Fibroblast of peridontal ligament (primary cell): ENCODE results near the gene ZNRD2.
A peak's percentile ranks its signal among the peaks of the same experiment; 100 is the strongest.

Experiments used
- DNase-seq: peaks from one replicate; pipeline ENCODE4 v3.0.0-alpha.2; 2010; ENCODE audit errors: extremely low read depth

ZNRD2 gene

DNA sequence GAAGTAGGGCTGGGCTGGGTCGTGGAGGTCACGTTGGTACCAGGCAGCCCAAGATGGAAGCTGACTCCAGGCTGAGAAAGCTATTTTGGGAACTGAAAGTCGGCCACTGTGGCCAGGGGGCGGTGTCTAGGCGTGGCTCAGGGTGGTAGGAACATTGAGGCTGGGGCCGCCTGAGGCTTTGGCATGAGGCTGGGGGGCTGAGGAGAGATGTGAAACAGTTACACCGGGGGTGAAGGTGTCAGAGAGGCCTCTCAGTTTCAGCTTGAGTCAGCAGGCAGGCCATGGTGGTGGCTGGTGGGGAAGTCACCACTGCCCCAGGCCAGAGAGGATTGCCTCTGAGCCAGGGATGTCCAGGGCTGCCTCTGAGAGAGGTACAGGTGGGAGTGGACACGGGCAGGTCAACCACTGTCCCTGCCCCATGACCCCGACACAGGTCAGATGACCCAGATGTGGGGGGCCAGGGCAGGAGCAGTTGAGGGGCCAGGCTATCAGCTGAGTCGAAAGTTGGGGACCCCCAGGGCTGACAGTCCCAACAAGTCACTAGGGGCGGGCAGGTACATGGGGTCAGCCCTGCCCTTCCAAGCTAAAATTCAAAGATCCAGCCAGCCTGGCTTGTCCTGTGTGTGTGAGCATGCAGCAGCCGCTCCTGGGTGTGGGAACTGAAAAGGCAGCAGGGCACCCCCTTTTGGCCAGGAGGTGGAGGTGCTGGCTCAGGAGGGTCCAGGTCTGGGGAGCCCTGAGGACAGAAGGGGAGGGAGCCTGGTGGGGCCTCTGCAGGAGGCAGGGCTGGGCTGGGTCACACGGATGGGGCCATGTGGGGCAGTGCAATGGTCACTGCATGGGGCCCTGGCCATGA is 18.1 kb downstream of the ZNRD2 start:
- DNase-seq, result no peak

DNA sequence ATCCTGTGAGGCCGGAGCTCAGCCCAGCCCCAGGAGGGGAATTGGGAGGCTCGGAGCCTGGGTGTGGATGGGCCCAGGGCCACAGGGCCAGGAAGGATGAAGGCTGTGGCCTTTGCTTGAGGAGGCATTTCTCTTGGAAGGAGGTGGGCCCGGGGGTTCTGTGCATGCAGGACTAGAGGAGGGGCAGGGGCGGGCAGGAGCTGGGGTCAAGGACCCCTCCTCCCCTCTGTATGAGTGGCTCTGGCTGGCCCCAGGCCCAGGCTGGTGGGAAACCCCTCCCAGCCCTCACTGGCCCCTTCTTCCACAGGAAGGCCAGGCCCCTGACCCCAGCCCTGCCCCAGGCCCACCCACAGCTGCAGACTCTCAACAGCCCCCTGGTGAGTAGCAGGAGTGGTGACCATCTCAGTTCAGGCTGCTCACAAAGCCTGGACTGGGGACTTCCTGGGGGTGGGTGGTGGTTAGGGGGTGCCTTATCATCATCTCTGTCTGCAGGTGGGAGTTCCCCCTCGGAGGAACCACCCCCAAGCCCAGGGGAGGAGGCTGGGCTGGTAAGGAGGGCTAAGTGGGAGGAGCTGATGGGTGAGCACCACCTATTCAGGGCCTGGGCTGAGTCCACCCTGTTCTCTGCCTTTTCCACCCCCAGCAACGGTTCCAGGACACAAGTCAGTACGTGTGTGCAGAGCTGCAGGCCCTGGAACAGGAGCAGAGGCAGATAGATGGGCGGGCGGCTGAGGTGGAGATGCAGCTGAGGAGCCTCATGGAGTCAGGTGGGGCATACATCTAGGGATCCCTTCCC is 19.4 kb downstream of the ZNRD2 start:
- no peak for DNase-seq

DNA sequence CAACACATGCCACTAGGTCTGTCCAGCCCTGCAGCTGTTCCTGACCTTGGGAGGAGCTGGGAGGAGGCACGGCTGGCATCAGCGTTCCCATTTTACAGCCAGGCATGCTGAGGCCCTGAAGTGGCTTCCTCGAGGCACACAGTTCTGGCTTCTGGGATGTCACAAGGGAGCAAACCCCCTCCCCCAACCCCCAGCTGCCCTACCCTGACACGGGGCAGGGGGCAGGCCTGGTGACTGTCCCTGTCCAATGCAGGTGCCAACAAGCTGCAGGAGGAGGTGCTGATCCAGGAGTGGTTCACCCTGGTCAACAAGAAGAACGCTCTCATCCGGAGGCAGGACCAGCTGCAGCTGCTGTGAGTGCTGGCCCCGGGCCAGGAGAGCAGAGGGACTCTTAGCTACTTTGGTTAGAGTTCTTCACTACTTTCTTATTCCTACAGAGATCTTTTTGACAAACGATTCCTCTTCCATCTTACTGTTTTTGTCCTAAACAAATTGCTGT is 20.0 kb downstream of the ZNRD2 start:
- DNase-seq, result no peak

DNA sequence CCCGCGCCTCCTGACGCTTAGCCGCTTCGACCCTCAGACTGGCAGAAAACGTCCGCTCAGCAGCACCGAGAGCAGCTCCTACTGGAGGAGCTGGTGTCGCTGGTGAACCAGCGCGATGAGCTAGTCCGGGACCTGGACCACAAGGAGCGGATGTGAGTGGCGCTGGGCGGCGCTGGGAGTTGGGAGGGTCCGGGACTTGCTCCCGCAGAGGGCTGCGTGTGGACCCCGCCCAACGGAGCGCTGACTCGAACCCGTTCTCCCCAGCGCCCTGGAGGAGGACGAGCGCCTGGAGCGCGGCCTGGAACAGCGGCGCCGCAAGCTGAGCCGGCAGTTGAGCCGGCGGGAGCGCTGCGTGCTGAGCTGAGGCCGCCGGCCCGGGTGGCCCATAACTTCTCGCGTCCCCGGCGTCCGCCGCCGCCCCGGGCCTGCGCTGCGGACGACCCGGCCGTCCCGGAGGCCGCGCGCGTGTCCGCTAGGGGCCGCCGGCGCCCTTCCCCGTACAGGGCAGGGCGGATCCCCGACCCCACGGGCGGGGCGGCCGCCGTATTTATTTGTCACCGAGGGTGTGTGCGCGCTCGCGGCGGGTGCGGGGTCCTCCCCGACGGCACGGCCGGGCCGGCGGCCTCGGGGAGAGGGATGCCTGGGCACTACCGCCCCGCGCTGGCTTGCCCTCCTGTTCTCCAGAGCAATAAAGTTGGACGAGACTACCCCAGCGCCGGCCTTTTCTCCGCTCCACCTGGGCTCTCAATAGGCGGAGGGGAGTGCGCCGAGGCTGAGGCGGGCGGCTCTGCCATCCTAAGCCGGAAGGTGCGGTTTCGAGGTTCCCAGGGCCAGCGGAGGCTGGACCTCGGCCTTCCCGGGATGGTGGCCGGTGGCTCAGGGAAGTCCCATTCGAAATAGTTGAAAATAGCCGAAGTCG is 21.9 kb downstream of the ZNRD2 start:
- DNase-seq, result no peak

DNA sequence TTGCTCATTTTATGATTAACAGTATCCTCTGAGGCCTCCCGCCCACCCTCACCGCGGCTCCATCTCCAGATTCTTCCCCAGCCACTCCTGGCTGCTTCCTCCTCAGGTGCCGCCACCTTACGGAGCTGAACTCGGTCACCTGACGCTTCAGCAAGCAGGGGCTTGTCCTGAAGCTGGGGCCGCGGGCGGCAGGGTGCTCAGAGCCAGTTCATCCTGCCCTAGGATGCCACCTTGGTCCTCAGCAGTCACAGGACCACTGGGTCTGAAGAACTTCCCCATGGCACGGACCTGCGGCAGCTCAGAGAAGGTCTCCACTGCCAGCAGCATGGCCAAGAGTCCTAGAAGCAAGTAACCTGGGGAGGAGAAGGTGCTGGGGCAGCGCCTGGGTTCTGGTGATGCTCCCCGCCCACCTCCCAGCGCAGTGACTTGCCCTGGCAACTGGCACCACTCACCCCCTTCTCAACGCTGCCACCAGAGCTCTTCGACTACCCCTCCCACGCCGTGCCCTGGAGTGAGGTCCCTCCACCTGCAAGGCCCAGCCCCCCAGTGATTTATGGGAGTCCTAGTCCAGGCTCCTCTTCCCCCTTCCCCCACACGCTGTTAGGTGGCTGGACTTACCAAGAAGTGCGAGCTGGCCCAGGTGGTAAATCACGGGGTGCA is 22.7 kb downstream of the ZNRD2 start:
- DNase-seq, result no peak

DNA sequence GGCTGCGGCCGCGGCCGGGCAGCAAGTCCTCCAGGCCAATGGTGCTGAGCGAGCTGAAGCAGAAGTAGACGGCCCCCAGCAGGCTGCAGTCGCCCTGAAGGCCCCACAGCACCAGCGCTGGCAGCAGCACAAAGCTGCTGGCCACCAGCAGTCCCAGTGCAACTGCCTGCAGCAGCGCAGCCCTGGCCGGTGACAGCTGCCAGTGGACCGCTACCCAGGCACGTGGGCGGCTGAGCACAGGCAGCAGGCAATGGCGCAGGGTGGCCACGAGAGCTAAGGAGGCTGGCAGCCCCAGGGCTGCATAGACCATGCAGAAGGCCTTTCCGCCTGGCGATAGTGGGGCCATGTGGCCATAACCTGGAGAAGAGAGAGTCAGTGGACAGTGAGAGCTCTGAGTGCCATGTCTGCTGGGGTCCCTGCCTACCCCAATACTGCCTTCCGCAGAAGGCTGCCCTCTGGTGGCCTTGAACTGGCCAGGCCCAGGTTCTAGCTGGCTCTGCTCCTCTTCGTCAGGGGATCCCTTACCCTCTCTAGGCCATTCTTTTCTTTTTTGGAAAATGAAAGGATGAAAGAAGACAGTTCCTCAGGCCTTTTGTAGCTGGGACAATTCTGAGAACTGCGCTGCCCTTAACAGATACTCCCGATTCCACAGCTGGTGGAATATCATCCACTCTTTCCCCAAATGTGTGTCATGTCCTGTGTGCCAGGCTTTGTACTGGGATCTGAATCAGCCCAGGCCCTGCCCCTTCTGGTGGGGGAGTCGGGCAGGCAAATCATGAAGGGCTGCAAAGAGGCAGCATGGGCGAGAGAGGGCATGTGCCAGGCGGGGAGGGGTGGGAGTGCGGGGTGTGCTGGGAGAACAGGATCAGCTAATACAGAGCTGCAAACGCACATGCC is 23.5 kb downstream of the ZNRD2 start:
- DNase-seq, result no peak

DNA sequence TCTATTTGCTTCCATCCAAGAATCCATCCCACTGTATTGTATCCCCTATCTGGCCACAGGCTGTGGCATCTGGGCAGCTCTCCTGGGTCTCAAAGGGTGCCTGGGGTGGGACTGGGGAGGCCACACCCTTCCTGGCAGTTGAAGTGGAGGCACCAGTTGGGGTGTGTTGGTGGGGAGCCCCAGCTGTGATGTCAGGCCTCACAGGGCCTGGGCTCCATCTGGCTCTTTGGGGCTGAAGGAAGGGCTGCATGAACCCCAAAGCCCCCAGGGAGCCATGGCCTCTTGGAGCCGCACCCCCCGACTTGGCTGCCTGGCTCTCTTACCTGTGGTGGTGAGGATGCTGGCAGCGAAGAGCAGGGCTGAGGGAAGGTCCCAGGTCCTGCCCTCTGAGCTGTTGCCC is 24.9 kb downstream of the ZNRD2 start:
- DNase-seq, result no peak

DNA sequence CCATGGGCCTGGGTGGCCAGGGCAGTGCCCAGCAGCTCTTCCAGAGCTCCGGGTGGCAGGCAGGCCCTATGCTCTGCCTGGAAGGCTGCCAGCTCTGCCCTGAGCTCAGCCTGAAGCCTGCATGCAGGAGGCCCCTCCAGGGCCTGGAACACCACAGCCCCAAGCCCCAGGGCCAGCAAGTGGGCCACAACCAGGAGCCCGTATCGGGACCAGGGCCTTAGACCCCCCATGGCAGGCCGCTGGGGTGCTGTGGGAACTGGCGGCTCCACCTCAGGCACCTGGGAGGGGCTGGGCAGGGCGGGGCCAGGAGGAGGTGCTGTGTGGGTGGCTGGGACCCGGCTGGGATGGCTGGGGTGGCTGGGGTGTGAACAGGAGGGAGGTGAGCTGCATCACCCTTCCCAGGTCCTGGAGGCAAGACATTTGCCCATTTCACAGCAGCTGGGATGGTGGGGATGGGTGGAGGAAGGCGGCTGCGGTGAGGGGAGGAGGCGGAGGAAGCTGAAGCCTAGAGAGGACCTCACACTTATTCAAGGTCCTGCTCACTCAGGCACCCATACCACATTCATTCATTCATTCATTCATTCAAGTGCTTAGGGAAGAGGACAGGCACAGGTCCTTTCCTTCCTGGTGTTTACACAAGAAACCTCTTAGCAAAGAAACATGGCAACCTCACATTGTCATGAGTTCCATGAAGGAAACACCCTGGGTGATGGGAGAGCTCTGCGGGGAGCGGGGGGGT is 25.4 kb downstream of the ZNRD2 start, which contains the start of gene KCNK7:
Gene KCNK7, minus strand, starts transcription at position 258 of the 739 bp plus-strand sequence. Its CDS starts 28 bp downstream, at position 230.
- no peak for DNase-seq

DNA sequence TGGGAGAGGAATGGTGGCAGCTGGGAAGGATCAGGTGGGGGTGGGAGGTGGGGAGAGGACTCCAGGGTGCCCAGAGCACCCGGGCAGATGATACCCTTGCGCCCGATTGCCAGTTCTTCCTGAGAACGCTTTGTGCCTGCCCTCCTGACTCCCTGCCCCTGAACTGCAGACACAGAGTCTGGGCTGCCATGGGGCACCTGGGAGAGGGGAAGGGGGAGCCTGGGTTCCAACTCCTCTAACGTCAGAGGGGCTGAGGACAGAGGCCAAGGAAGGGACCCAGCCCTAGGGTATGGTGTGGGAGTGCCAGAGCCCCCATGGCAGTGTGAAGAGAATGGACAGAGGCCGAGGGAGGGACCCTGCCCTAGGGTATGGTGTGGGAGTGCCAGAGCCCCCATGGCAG is 26.2 kb downstream of the ZNRD2 start:
- DNase-seq, result no peak

DNA sequence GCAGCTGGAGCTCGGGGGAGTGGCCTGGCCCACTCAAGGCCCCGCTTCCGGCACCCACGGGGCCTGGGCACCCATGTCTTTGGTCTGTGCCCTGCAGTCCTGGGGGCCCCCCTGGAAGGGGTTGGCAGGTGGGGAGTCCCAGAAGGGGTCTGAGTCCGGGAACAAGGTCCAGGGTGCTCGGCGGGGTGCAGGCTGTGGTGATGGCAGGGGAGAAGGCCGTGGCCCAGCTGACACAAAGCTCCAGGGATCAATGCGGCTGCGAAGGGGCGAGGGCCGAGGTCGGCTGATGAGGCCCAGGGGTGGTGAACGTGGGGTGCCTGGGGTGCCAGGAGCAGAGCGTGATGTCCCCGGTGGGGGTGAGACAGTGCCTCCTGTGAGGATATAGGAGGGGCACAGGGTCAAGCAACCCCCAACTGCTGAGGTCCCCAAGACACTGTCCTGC is 28.0 kb downstream of the ZNRD2 start:
- DNase-seq, result no peak

DNA sequence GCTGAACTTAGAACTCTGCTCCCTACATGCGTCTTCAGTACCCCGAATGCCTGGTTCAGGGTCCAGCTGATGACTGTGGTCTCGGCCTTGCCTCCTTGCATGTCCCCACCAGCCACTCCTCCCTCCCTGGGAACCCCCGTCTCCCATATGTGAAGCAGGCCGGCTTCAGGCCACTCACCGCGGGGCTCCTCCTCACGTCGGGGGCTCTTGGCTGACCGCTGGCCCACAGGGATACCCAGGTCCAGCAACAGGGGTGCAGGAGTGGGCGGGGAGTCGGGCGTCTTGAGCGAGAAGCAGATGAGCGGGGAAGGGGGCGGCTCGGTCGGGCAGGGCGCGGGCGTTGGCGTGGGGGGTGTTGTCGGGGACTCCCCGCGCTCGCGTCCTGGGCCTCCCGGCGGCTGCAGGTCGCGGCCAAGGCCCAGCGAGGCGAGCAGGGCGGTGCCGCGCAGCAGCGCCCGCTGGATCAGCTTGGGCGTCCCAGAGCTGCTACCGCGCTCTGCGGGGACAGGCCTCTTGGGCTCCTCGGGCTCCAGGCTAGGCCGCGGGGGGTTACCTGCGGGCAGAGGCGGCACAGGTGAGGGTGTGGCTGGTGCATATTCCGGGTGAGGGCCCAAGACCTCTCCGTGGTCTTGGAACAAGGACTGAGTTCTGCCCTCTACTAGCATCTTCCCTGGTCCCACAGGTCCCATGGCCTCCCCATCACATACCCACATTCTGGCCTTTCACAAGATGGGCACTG is 29.1 kb downstream of the ZNRD2 start:
- DNase-seq, result no peak

DNA sequence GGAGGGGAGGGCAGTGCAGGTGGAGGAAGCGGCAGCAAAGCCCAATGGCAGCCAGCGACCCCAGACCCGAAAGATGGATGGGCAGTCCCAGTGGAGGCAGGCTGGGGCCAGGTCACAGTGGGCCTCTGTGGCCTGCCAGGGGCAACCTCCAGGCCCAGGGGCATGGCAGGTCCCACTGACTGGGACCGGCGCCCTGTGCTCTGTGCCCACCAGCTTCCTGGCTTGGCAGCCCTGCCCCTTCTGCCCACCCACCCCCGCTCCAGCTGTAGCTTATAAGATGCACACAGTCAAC is 29.6 kb downstream of the ZNRD2 start:
- DNase-seq, result no peak

DNA sequence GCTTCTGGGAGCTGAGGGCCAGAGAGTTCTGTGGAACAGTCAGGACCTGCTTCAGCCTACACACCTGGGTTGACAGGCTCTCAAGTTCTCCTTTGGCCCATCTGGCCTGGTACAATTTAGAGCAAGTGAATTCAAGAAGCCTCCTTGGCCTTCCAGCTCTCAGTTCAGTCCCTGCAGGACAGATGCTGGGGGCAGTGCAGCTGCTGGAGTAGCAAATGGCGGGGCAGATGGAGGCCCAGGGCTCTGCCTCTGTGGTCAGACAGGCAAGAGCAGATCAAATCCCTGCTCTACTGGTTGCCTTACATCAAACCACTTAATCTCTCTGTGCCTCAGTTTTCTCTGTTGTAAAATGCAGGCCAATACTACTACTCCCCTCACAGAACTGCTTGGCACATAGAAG is 34.0 kb downstream of the ZNRD2 start:
- no peak for DNase-seq

DNA sequence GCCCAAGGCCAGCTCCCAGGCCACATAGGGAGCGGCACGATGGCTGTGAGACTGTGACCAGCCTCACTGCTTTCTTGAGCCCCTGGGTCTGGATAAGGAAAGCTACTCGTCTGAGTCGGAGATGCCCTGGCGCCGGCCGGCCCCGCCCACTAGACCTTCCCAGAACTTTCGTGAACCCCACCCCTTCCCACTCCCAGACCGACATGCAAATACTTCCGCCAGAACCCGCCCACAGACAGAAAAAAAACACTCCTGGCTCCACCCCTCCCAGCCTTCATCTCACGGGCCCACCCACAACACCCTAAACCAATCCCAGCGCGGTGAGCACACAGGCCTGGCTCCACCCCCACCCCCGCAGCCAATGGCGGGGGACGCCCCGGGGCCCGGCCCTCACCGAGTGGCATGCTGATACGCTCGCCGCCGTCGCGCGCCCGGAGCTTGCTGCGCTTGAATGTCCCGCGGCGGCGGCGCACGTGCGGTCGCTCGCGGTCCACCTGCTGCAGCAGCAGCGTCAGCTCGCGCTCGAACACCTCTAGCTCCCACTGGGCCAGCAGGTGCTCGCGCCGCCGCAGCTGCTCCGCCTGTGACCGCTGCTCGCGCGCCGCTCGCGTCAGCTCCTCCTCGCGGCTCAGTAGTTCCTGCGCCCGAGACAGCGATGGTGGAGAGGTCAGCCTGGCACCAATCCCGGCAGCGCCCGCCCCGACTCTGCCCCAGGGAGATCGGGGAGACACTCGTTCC is 36.8 kb downstream of the ZNRD2 start:
- DNase-seq, result peak; percentile 81

DNA sequence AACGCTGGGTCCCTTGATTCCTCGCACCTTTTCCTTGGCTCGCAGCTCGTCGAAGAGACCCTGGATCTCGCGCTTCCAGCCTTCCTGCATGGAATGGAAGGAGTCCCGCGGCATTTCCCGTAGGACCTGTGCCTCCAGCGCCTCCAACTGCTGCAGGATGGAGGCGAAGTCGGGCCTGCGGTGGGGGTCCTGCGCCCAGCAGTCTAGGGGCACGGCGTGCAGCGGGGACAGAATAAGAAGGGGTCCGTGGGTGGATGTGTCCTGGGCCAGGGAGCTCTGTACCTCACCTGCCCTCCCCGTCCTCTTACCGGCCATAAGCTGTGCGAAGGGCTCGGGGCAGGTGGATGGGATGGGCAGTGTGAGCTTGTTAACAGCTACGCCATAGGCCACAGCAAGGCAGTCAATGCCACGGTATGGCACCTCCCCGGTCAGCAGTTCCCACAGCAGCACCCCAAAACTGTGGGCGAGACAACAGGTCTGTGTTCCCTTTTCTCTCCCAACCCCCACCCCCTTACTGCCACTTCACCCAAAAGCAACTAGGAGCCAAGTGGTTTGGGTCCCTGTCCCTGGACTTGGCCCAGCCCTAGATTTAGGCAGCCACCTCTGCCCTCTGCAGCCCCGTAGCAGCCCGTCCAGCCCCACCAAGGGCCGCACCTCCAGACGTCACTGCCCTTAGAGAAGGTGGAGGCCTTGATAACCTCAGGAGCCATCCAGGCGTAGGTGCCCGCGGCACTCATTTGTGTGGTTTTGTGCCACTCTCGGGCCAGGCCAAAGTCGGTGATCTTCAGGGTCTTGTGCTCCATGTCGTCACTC is 37.5 kb downstream of the ZNRD2 start:
- DNase-seq, result no peak

DNA sequence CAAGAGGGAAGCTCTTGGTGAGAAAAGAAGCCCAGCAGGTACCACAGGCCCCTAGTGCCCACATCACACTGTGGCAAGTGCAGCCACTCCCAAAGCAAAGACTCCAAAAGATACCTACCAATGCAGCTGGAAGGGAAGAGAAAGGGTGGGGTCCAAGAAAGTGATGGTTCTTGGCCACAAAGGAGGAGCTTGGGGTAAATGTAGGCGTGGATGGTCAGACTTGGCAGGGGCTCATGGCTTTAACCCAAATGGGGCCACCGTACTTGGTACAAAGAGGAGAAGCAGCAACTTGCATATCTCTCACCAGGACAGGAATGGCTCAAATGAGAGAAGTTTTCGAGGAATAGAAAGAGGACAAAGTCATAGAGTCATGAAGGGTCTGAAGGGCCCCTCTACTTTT is 39.0 kb downstream of the ZNRD2 start:
- DNase-seq, result peak; percentile 57

DNA sequence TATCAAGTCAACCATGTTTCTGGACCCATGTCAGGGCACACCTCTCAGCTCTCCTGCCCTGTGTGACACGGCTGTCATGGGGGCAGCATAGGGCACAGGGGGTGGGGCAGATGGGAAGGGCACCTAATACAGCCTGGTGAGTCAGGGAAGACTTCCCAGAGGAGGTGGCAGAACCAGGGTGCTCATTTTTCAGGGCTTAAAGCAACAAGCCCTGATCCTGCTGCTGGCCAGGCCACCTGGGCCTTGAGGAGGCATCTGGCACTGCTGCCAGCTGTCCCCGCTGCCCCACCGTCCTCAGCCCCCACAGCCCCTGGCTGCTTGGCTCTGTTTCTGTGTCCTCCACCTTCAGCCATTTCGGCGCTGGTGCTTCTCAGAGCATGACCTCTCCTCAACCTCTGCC is 39.4 kb downstream of the ZNRD2 start:
- no peak for DNase-seq
